Esophagus muscularis mucosa (tissue), 4 donors: Measurements from ENCODE around the gene LAMA1. TPM values are rescaled to one million over a fixed set of nuclear protein-coding genes. Genes with fewer than 3 reads are reported as not detected.

Experiments
- DNase-seq: peaks from one replicate; pipeline ENCODE4 v3.0.0-alpha.2; 2017; ENCODE audit errors: extremely low spot score
- H3K27ac ChIP-seq, 4 donors: fragments of 200-600 bp; sonication (generic); replicated peaks in 1 of 4; 1 replicate in 3 of 4; 2 replicates in 1 of 4; pipeline ENCODE4 v1.5.1; 2016 to 2019; ENCODE audit warnings: mild to moderate bottlenecking in 1 of 4
- H3K27me3 ChIP-seq, 4 donors: fragments of 200-600 bp; sonication (generic); one replicate each; pipeline versions ENCODE4 v1.5.1 to v1.6.0; 2016 to 2019
- H3K36me3 ChIP-seq, 4 donors: fragments of 200-600 bp; sonication (generic); one replicate each; pipeline ENCODE4 v1.5.1; 2016 to 2019
- H3K4me1 ChIP-seq, 4 donors: fragments of 200-600 bp; sonication (generic); one replicate each; pipeline ENCODE4 v1.5.1; 2016 to 2019
- H3K4me3 ChIP-seq, 4 donors: fragments of 200-600 bp; sonication (generic); 1 replicate in 2 of 4; 2 replicates in 2 of 4; pipeline ENCODE4 v1.5.1; 2016 to 2019; ENCODE audit warnings: mild to moderate bottlenecking in 4 of 4, moderate library complexity in 1 of 4
- H3K9me3 ChIP-seq, 4 donors: fragments of 200-600 bp; sonication (generic); 1 replicate in 3 of 4; 2 replicates in 1 of 4; pipeline ENCODE4 v1.5.1; 2016 to 2019
- CTCF ChIP-seq, 3 experiments: fragments of 200-600 bp in 2 of 3; fragments of 450-650 bp in 1 of 3; sonication (generic) in 2 of 3; IDR thresholded peaks; one replicate each; pipeline ENCODE4 v1.5.1; 2017 to 2019; ENCODE audit warnings: antibody characterized with exemption in 3 of 3, mild to moderate bottlenecking in 2 of 3, moderate library complexity in 1 of 3
- EP300 ChIP-seq: sonication (generic); formaldehyde crosslinking; IDR thresholded peaks from one replicate; pipeline ENCODE4 v1.6.1; 2017; ENCODE audit warnings: antibody characterized with exemption
- POLR2A ChIP-seq: fragments of 450-650 bp; IDR thresholded peaks from one replicate; pipeline ENCODE4 v1.6.1; 2017; ENCODE audit warnings: antibody characterized with exemption, moderate library complexity, mild to moderate bottlenecking, low read depth
- POLR2AphosphoS5 ChIP-seq, 2 donors: sonication (generic); formaldehyde crosslinking; IDR thresholded peaks; one replicate each; pipeline ENCODE4 v1.6.1; 2017; ENCODE audit warnings: antibody characterized with exemption in 2 of 2
- WGBS: methylation state at CpG from one replicate; pipeline ENCODE4 v1.1.5; 2018; 5-methylcytosine and 5-hydroxymethylcytosine counted together
- intact Hi-C: fragments of 100-400 bp; cut with DNase I; formaldehyde crosslinking; loops from one replicate; pipeline ENCODE4 v1.15.1; 2023
- total RNA-seq, 4 donors: library from RNA; depleted of rRNA; stranded (reverse); fragments of >200 nt; gene quantifications; one replicate each; pipeline versions ENCODE4 v1.1.0 to v1.2.1, GENCODE V29; 2016

Gene LAMA1
- total RNA-seq, 4 donors from 2014 or later: 0.17 to 0.69 (median 0.37) TPM

DNA sequence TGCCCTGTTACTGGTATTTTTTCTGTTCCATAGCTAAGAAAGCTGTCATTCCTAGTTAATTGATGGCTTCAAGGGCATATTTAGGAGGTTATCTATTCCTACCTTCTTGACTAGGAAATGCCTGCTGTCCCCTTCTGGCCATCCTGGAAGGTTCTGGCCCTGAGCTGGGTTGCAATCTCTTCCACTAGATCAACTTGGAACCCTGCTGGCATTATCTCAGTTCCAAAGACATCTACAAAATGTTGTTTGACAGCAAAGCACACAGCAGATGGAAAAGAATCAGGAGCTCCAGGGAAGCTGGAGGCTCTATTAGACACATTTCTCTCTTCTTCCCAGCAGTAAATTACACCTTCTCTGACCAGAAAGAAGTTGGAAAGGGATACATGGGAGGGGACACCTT, 196.0 kb downstream of the LAMA1 start:
- no peak for TF ChIP-seq POLR2AphosphoS5 (IDR thresholded peaks at IDR 0.05)
- TF ChIP-seq CTCF (IDR thresholded peaks at IDR 0.05): no peak
- TF ChIP-seq EP300: no peak
- no peak for TF ChIP-seq POLR2A
- intact Hi-C loops: loop anchor here (5.0 kb wide), 1 partner anchor 256 kb away; no protein-coding TSS in a partner anchor

GRCh38 chr18:6920099-6920955, 197.3 kb downstream of the LAMA1 start:
- intact Hi-C loops: loop anchor here (5.0 kb wide), 1 partner anchor 257 kb away; no protein-coding TSS in a partner anchor
- Histone ChIP-seq H3K36me3 (no peaks in the 10 kb centered on the region), H3K27me3 (peaks cover 0 to 17% (median 0%) of the 10 kb centered on the region in 4 donors), H3K4me1 (no peaks in the 10 kb centered on the region), H3K9me3 (no peaks in the 10 kb centered on the region), H3K4me3 (no peak overlapping the region), H3K27ac (no peak overlapping the region)
- TF ChIP-seq POLR2A (no peak), CTCF (IDR thresholded peaks at IDR 0.05) (peak; percentile 39 to 61 (median 45))
- WGBS: 73% methylated on average over 28 of the region's 37 CpGs
- DNase-seq: no peak

More for the DNA sequence above, 196.0 kb downstream of the LAMA1 start:
- no peak for DNase-seq
- Histone ChIP-seq H3K36me3 (no peaks in the 10 kb centered on the region), H3K4me1 (no peaks in the 10 kb centered on the region), H3K27me3 (peaks cover 0 to 12% (median 0%) of the 10 kb centered on the region in 4 donors), H3K27ac (no peak overlapping the region), H3K4me3 (no peak overlapping the region), H3K9me3 (no peaks in the 10 kb centered on the region)

GRCh38 chr18:6917072-6917471, 200.5 kb downstream of the LAMA1 start:
- intact Hi-C loops: no loop called here
- WGBS: 69% methylated on average over 3 of the region's 3 CpGs
- H3K4me3 ChIP-seq: no peak overlapping the region
- H3K36me3 ChIP-seq: no peaks in the 10 kb centered on the region
- H3K27me3 ChIP-seq: peaks cover 0 to 17% (median 0%) of the 10 kb centered on the region in 4 donors
- no peaks in the 10 kb centered on the region for H3K4me1 ChIP-seq
- TF ChIP-seq POLR2AphosphoS5 (IDR thresholded peaks at IDR 0.05): no peak
- no peak for TF ChIP-seq EP300
- TF ChIP-seq POLR2A: no peak
- no peak for TF ChIP-seq CTCF (IDR thresholded peaks at IDR 0.05)
- H3K27ac ChIP-seq: no peak overlapping the region
- DNase-seq: no peak
- H3K9me3 ChIP-seq: no peaks in the 10 kb centered on the region

DNA sequence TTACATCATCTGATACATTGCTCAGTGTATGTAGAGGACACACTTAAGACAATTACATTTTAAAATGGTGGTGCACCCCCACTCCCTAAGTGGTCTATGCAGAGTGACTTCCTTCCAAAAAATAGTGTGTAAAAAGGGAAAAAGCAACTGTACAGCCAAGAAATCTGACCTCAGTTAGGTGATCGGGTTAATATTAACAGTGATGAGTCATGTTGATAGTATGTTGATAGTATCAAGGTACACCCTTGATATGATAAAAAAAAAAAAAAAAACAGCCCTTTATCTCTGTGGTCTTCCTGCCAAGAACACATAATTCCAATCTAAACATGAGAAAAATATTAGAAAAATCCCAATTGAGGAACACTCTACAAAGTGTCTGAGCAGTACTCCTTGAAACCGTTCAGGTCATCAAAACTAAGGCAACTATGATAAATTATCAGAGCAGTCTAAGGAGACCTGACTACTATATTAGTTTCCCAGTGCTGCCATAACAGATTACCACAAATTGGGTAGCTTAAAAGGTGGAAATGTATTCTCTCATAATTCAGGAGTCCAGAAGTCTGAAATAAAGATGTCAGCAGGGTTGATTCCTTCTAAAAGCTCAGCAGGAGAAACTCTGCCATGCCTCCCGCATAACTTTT, 216.2 kb downstream of the LAMA1 start:
- Histone ChIP-seq H3K4me1 (no peaks in the 10 kb centered on the region), H3K9me3 (peaks cover 0 to 19% (median 11%) of the 10 kb centered on the region in 4 donors), H3K27me3 (no peaks in the 10 kb centered on the region), H3K4me3 (no peak overlapping the region), H3K36me3 (no peaks in the 10 kb centered on the region), H3K27ac (no peak overlapping the region)
- intact Hi-C loops: no loop called here
- no peak for DNase-seq
- no peak for TF ChIP-seq POLR2A
- TF ChIP-seq CTCF (IDR thresholded peaks at IDR 0.05): no peak
- no peak for TF ChIP-seq POLR2AphosphoS5 (IDR thresholded peaks at IDR 0.05)
- no peak for TF ChIP-seq EP300
- WGBS: 90% methylated on average over 3 of the region's 3 CpGs
